Kidney epithelial cell (primary cell): ENCODE data around the gene KNDC1. TPM values are rescaled to one million over a fixed set of nuclear protein-coding genes. Genes with fewer than 3 reads are reported as not detected.

ENCODE experiments used
- DNase-seq: peaks from one replicate; pipeline ENCODE4 v3.0.0-alpha.2; 2010; ENCODE audit warnings: low read depth
- H3K27me3 ChIP-seq: 2 replicates; pipeline ENCODE4 v1.6.0; 2011; ENCODE audit warnings: low read length; ENCODE audit not compliant: control insufficient read depth, insufficient read depth
- H3K36me3 ChIP-seq: 2 replicates; pipeline ENCODE4 v1.5.1; 2011; ENCODE audit warnings: low read length; ENCODE audit not compliant: control insufficient read depth, insufficient read depth
- H3K4me3 ChIP-seq: 2 replicates; pipeline ENCODE4 v1.5.1; 2011; ENCODE audit warnings: low read depth, mild to moderate bottlenecking, control low read depth, low read length
- total RNA-seq: library from RNA; depleted of rRNA; stranded (reverse); fragments of >200 nt; gene quantifications from 2 replicates; pipeline ENCODE4 v1.2.3, GENCODE V29; 2015
- TF ChIP-seq, protein P1 (sequence below): IDR thresholded peaks from 2 replicates; pipeline ENCODE4 v1.5.1; 2011; ENCODE audit warnings: mild to moderate bottlenecking, moderate library complexity, low read length, control low read depth, inconsistent platforms; ENCODE audit not compliant: insufficient read depth, poor library complexity, severe bottlenecking

KNDC1 gene
- total RNA-seq, 1 donor from 2014 or later = 0.13 TPM

DNA sequence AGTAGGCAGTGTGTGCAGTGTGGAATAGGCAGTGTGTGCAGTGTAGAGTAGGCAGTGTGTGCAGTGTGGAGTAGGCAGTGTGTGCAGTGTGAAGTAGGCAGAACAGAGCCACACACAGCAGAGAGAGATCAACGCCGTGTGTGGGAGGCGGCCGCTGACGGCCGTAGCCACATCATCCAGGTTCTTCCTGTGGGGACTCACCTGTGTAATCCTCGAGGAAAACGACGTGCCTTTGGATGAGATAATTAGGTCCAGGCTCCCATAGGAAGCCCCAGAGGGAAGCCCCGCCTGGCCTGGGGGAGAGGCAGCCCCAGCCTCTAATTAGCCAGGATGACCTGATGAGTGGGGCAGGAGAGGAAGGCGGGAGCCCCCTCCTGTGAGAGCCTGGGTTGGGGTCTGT is 25.4 kb downstream of the KNDC1 start:
- H3K4me3 ChIP-seq = no peak overlapping the region
- H3K36me3 ChIP-seq = no peaks in the 10 kb centered on the region
- TF ChIP-seq, protein P1, sequence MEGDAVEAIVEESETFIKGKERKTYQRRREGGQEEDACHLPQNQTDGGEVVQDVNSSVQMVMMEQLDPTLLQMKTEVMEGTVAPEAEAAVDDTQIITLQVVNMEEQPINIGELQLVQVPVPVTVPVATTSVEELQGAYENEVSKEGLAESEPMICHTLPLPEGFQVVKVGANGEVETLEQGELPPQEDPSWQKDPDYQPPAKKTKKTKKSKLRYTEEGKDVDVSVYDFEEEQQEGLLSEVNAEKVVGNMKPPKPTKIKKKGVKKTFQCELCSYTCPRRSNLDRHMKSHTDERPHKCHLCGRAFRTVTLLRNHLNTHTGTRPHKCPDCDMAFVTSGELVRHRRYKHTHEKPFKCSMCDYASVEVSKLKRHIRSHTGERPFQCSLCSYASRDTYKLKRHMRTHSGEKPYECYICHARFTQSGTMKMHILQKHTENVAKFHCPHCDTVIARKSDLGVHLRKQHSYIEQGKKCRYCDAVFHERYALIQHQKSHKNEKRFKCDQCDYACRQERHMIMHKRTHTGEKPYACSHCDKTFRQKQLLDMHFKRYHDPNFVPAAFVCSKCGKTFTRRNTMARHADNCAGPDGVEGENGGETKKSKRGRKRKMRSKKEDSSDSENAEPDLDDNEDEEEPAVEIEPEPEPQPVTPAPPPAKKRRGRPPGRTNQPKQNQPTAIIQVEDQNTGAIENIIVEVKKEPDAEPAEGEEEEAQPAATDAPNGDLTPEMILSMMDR = no peak
- peaks cover 38% of the 10 kb centered on the region for H3K27me3 ChIP-seq
- no peak for DNase-seq

DNA sequence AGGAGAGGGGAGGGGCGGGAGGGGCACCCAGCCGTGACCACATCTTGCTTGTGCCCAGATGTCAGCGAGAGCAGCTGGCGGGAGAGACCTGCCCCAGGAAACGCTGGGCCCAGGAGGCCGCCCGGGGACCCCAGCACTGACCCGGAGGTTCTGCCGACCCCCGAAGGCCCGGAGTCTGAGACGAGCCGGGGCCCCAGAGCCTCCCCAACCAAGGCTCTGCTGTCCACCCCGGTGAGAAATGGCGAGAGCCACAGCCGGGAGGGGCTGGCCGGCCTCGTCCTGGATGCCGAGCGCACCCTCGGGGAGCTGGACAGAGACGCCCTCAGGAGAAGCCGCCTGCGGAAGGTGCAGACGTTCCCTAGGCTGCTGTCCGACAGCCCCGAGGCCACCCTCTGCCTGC is 25.9 kb downstream of the KNDC1 start:
- DNase-seq = no peak
- peaks cover 38% of the 10 kb centered on the region for H3K27me3 ChIP-seq
- TF ChIP-seq, protein P1 = no peak
- H3K4me3 ChIP-seq = no peak overlapping the region
- H3K36me3 ChIP-seq = no peaks in the 10 kb centered on the region

DNA sequence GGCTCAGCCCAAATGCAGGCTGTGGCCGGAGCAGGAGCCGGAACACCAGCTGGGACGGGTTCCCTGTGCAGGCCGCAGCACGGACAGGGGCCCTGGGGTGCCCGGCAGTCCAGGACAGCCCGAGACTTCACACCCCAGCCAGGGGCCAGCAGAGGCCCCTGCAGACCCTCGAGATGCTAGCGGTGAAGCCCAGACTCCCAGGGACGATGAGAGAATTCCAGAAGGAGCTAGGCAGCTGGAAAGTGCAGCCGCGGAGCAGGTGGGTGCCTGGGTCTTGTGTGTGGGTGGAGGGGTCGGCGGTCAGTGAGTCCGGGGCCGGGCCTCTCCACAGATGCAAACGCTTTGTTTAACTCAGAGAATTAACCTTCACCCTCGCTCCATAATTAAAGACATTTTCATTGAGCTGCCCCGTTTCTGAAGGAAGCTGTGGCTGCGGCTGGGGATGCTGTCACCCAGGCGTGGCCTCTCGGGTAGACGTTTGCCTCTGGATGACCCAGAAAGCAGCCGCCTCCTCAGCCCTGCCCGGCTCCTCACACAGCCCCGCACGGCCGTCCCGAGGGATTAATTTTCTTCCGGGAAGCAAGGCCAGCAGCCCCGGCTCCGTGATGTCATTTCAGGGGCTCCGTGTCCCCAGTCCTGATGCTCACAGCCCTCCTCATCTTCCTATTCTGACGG is 26.5 kb downstream of the KNDC1 start:
- TF ChIP-seq, protein P1 = no peak
- H3K36me3 ChIP-seq = no peaks in the 10 kb centered on the region
- H3K4me3 ChIP-seq = no peak overlapping the region
- no peak for DNase-seq
- peaks cover 38% of the 10 kb centered on the region for H3K27me3 ChIP-seq

DNA sequence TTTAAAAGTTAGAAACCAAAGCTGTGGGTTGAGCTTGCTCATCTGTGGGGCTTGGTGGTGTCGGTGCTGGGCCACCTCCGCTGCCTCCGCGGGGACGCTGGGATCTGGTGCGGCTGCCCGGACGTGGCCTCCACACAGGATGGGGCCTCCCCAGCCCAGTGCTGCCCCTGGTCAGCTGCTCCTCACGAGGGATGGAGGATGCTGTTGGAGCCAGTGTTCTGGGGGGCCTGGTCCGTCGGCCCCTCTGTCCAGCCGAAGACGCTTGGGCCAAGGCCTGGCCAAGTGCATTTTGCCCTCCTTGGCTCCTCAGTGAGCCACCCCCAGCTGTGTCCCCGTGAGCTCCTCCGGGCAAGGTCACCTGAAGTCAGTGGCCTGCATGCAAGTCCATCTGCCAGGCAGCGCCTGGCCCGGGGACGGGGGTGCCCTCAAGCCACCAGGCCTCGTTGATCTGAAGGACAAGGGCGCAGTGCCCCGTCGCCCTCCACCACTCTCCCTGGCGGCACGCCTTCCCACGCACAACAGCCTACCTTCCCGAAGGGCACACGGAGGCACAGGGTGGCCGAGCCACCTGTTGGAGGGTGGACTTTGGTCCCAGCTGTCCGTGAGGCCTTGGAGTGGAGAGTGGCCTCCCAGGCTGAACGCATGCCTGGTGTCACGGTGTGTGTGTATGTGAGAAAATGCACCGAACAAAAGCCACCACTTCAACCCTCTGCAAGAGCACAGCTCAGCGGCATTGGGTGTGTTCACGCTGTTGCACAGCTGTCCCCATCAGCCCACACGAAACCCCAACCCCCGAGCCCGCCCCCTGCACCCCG is 27.3 kb downstream of the KNDC1 start:
- TF ChIP-seq, protein P1 = no peak
- DNase-seq = no peak
- H3K36me3 ChIP-seq = no peaks in the 10 kb centered on the region
- H3K27me3 ChIP-seq = peaks cover 38% of the 10 kb centered on the region
- no peak overlapping the region for H3K4me3 ChIP-seq

DNA sequence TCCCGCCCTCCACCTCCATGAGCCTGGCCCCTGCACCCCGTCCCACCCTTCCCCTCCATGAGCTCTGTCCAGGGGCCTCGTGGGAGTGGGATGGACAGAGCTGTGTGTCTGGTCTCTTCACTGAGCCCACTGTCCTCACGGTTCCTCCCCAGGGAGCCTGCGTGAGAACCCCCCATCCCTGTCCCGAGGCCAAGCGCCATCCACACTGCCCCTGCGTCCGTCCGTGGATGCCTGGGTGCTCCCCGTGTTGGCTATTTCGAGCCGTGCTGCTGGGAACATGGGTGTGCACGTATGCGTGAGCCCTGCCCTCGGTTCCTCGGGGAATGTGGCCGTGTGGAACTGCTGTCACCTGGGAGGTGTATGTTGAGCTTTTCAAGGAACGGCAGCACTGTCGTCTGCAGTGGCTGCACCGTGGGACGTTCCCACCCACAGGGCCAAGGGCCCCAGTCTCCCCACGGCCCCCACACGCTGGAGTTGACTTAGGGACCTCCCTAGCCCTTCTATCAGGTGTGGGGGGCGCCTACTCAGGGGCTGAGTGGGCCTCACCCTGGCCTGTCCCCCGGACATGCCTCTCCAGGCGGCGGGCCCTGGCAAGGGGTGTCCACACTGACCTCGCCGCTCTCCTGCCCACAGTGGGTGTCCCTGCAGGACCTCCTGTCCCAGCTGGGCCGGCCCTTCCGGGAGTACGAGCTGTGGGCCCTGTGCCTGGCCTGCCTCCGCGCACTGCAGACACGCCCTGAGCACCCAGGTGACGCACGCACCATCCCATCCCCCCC is 28.1 kb downstream of the KNDC1 start:
- TF ChIP-seq, protein P1 = no peak
- no peak for DNase-seq
- Histone ChIP-seq H3K4me3 (no peak overlapping the region), H3K36me3 (no peaks in the 10 kb centered on the region), H3K27me3 (peaks cover 38% of the 10 kb centered on the region)
